GM12891 (cell line): ENCODE measurements around the gene SLC22A23.

Experiments used
- DNase-seq: peaks from one replicate; pipeline ENCODE4 v3.0.0; 2011; ENCODE audit warnings: low spot score; ENCODE audit not compliant: insufficient read length
- FAIRE-seq: peaks from 2 replicates; lab custom pipeline; 2011; peaks lifted over from hg19 to GRCh38; lab: Jason Lieb, UNC
- PAX5 ChIP-seq: IDR thresholded peaks from 2 replicates; pipeline ENCODE4 v1.6.1; 2011; ENCODE audit warnings: low read length, moderate library complexity, mild to moderate bottlenecking; ENCODE audit not compliant: insufficient read depth, severe bottlenecking
- POLR2A ChIP-seq: IDR thresholded peaks from 2 replicates; pipeline ENCODE4 v1.6.1; 2011; ENCODE audit warnings: low read depth, low read length, control low read depth
- POLR2AphosphoS5 ChIP-seq: IDR thresholded peaks from 2 replicates; pipeline ENCODE4 v1.6.1; 2011; ENCODE audit warnings: low read depth, low read length, control low read depth
- POU2F2 ChIP-seq: IDR thresholded peaks from 2 replicates; pipeline ENCODE4 v1.6.1; 2011; ENCODE audit warnings: low read depth, mild to moderate bottlenecking, control low read depth, low read length, moderate library complexity
- SPI1 ChIP-seq: IDR thresholded peaks from 2 replicates; pipeline ENCODE4 v1.6.1; 2011; ENCODE audit warnings: low read depth, low read length, control low read depth
- TAF1 ChIP-seq: IDR thresholded peaks from 2 replicates; pipeline ENCODE4 v1.6.1; 2011; ENCODE audit warnings: low read depth, low read length, control low read depth

Gene SLC22A23

GRCh38 chr6:3323696-3324261 lies 133.1 kb downstream of the SLC22A23 start:
- DNase-seq = no peak
- TF ChIP-seq POLR2AphosphoS5 (no peak), POLR2A (no peak), SPI1 (no peak), TAF1 (no peak), POU2F2 (no peak), PAX5 (no peak)
- no peak for FAIRE-seq

DNA sequence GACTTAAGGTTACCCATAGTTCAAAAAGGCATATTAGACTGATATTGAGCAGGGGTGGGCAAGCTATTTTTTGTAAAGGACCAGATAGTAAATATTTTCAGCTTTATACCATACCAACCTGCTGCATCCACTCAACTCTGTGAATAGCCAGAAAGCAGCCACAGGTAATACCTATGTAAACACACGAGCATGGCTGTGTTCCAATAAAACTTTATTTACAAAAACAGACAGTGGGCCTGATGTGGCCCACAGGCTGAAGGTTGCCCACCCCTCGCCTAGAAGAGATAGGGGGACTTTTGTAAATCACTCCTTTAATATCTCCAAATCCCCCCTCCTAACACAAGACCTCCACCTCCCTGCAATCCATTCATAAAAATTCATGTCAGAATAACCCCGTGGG lies 133.7 kb downstream of the SLC22A23 start:
- DNase-seq (no peak), FAIRE-seq (no peak)
- TF ChIP-seq TAF1 = no peak
- TF ChIP-seq POLR2AphosphoS5 = no peak
- no peak for TF ChIP-seq POLR2A
- TF ChIP-seq PAX5 = no peak
- TF ChIP-seq SPI1 = no peak
- TF ChIP-seq POU2F2 = no peak

- DNase-seq = no peak
- TF ChIP-seq POU2F2 (no peak), SPI1 (no peak), POLR2AphosphoS5 (no peak), TAF1 (no peak), PAX5 (no peak), POLR2A (no peak)
- FAIRE-seq = no peak
Measured at GRCh38 chr6:3322366-3322890, 134.4 kb downstream of the SLC22A23 start.

DNA sequence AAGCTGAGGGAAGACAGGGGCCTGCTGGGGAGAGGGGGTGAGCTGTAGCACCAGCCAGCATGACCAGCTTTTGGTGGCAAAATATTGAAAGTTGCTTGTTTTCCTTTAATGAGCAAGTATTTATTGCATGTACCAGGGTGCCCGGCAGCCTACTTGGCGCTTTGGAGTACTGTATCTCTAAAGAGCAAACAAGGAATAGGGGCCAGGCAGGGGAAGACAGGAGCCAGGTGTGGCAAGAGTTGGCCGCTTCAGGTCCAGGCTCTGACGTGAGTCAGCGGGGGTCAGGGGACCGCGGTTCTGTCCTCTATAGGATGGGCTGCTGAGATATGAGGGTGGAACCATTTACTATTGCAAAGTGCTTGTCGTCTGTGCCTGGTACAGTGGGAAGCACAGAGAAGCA lies 135.0 kb downstream of the SLC22A23 start:
- DNase-seq (no peak), FAIRE-seq (no peak)
- TF ChIP-seq SPI1 = no peak
- no peak for TF ChIP-seq POLR2AphosphoS5
- no peak for TF ChIP-seq POLR2A
- TF ChIP-seq PAX5 = no peak
- TF ChIP-seq TAF1 = no peak
- no peak for TF ChIP-seq POU2F2

DNA sequence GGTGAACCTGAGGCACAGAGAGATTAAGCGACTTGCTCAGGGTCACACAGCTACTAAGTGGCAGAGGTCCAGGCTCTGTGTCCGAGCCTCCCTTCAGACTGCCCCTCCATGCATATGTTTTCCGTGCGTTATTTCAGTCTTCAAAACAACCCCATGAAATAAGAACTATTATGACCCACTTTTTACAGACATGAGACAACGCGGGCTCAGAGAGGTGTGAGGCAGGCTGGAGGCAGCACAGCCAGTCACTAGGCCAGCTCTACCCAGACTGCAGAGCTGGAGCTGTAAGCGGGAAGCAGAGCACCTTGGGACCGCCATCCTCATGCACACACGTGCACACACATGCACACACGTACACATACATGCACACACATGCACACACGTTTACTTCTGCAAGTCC lies 135.8 kb downstream of the SLC22A23 start:
- DNase-seq (no peak), FAIRE-seq (no peak)
- TF ChIP-seq PAX5 (no peak), POU2F2 (no peak), SPI1 (no peak), TAF1 (no peak), POLR2A (no peak), POLR2AphosphoS5 (no peak)

- TF ChIP-seq TAF1 (no peak), POU2F2 (no peak), POLR2AphosphoS5 (no peak), SPI1 (no peak), PAX5 (no peak), POLR2A (no peak)
- FAIRE-seq (no peak), DNase-seq (no peak)
Measured at GRCh38 chr6:3320238-3320811, 136.5 kb downstream of the SLC22A23 start.

GRCh38 chr6:3319610-3320200 lies 137.1 kb downstream of the SLC22A23 start:
- DNase-seq (no peak), FAIRE-seq (no peak)
- TF ChIP-seq PAX5 (no peak), POLR2A (no peak), SPI1 (no peak), POU2F2 (no peak), TAF1 (no peak), POLR2AphosphoS5 (no peak)

GRCh38 chr6:3318821-3319540 lies 137.9 kb downstream of the SLC22A23 start:
- DNase-seq = no peak

DNA sequence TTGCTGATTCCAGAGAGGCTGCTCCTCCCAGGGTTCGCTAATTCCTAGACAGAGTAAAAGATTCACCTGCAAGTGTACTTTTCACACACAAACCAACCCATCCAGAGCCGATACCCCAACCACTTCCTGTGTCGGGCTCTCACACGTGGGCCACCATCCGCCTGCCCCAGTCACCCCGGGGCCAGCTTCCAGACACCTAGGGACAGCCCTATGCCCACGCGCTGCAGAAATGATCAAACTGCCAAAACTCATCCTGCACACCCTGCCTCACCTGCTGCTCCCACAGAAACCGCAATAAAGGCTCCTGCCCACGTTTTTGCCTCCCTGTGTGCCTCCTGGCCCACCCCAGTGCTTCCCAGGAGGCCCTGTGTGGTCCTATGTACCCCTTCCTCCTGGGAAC lies 138.6 kb downstream of the SLC22A23 start:
- peak; percentile 31 for FAIRE-seq
- TF ChIP-seq PAX5 = no peak
- no peak for TF ChIP-seq TAF1
- no peak for TF ChIP-seq POLR2AphosphoS5
- TF ChIP-seq POU2F2 = no peak
- TF ChIP-seq POLR2A = no peak
- no peak for TF ChIP-seq SPI1
- DNase-seq = peak; percentile 32

More at GRCh38 chr6:3318821-3319540, 137.9 kb downstream of the SLC22A23 start:
- TF ChIP-seq SPI1 = peak; percentile 73
- no peak for TF ChIP-seq TAF1
- no peak for TF ChIP-seq POU2F2
- FAIRE-seq = no peak
